Ascending aorta (tissue), 2 donors: ENCODE results near the gene SLC5A11. TPM values are rescaled to one million over a fixed set of nuclear protein-coding genes. Genes with fewer than 3 reads are reported as not detected.

Experiments used
- DNase-seq, 2 donors: peaks; one replicate each; pipeline ENCODE4 v3.0.0-alpha.2; 2019; ENCODE audit warnings: low spot score in 2 of 2
- H3K27ac ChIP-seq, 2 donors: fragments of 200-600 bp; sonication (generic); one replicate each; pipeline ENCODE4 v1.5.1; 2016 to 2017; ENCODE audit warnings: mild to moderate bottlenecking in 1 of 2
- H3K27me3 ChIP-seq: fragments of 200-600 bp; sonication (generic); one replicate; pipeline ENCODE4 v1.5.1; 2017
- H3K36me3 ChIP-seq, 2 donors: fragments of 200-600 bp; sonication (generic); one replicate each; pipeline ENCODE4 v1.5.1; 2016
- H3K4me1 ChIP-seq, 2 donors: fragments of 200-600 bp; sonication (generic); one replicate each; pipeline ENCODE4 v1.5.1; 2016 to 2017; ENCODE audit warnings: mild to moderate bottlenecking in 1 of 2
- H3K4me3 ChIP-seq, 2 donors: fragments of 200-600 bp; sonication (generic); one replicate each; pipeline ENCODE4 v1.5.1; 2016 to 2017; ENCODE audit warnings: mild to moderate bottlenecking in 1 of 2
- H3K9me3 ChIP-seq, 2 donors: fragments of 200-600 bp; sonication (generic); one replicate each; pipeline ENCODE4 v1.5.1; 2016
- intact Hi-C: fragments of 100-400 bp; cut with DNase I; formaldehyde crosslinking; loops from one replicate; pipeline ENCODE4 v1.15.1; 2023
- total RNA-seq: library from RNA; depleted of rRNA; stranded (reverse); fragments of >200 nt; gene quantifications from one replicate; pipeline ENCODE4 v1.1.0, GENCODE V29; 2016
- TF ChIP-seq, protein P1 (sequence below), 3 experiments: fragments of 200-600 bp in 2 of 3; fragments of 450-650 bp in 1 of 3; sonication (generic) in 2 of 3; IDR thresholded peaks; one replicate each; pipeline ENCODE4 v1.5.1; 2016 to 2019; ENCODE audit warnings: antibody characterized with exemption in 3 of 3, mild to moderate bottlenecking in 1 of 3, moderate library complexity in 1 of 3

SLC5A11 gene
- total RNA-seq, 1 donor from 2014 or later = not detected

DNA sequence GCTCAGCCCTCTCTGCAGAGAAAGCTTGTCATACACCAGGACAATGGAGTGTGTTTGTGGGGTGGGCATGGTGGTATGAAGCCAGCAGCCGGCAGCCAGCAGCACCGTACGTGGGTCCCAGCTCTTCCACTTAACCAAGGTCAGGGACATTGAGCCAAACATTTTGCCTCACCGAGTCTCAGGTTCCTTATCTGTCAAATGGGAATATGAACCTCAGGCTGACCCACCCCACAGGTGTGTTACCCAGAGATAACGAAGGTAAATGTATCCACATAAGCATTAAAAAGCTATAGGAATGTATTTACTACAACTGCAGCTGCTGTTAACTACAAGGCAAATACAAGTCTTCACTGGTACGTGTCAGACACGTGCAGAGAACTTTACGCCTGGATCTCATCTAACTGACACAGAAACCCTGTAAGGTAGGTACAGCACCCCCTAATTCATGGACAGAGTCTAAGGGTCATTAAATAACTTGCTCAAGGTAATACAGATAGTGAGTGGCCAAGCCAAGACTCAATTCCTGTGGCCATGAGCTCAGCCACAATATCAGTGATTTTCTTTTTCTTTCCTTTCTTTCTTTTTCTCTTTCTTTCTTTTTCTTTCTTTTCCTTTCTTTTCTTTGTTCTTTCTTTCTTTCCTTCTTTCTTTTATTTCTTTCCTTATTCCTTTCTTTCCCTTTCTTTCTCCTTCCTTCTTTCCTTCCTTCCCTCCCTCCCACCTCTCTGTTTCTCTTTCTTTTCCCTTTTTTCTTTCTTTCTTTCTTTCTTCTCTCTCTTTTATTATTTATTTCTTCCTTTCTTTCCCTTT is 990 bp downstream of the SLC5A11 start:
- Histone ChIP-seq H3K4me3 (no peak overlapping the region), H3K36me3 (no peaks in the 10 kb centered on the region), H3K4me1 (no peaks in the 10 kb centered on the region), H3K9me3 (no peaks in the 10 kb centered on the region), H3K27ac (no peak overlapping the region), H3K27me3 (no peaks in the 10 kb centered on the region)
- DNase-seq = no peak
- TF ChIP-seq, protein P1, sequence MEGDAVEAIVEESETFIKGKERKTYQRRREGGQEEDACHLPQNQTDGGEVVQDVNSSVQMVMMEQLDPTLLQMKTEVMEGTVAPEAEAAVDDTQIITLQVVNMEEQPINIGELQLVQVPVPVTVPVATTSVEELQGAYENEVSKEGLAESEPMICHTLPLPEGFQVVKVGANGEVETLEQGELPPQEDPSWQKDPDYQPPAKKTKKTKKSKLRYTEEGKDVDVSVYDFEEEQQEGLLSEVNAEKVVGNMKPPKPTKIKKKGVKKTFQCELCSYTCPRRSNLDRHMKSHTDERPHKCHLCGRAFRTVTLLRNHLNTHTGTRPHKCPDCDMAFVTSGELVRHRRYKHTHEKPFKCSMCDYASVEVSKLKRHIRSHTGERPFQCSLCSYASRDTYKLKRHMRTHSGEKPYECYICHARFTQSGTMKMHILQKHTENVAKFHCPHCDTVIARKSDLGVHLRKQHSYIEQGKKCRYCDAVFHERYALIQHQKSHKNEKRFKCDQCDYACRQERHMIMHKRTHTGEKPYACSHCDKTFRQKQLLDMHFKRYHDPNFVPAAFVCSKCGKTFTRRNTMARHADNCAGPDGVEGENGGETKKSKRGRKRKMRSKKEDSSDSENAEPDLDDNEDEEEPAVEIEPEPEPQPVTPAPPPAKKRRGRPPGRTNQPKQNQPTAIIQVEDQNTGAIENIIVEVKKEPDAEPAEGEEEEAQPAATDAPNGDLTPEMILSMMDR (IDR thresholded peaks at IDR 0.05) = no peak
- intact Hi-C loops = no loop called here

DNA sequence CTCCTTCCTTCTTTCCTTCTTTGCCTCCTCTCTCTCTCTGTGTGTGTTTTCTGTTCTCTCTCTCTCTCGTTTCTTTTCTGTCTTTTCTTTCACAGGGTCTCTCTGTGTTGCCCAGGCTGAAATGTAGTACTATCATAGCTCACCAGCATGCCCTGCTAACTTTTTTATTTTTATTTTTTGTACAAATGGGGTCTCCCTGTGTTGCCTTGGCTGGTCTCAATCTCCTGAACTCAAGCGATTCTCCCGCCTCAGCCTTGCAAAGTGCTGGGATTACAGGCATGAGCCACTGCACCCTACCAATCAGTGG is 1.5 kb downstream of the SLC5A11 start:
- H3K27me3 ChIP-seq = no peaks in the 10 kb centered on the region
- intact Hi-C loops = no loop called here
- no peak overlapping the region for H3K27ac ChIP-seq
- TF ChIP-seq, protein P1 (IDR thresholded peaks at IDR 0.05) = no peak
- H3K36me3 ChIP-seq = no peaks in the 10 kb centered on the region
- no peaks in the 10 kb centered on the region for H3K4me1 ChIP-seq
- no peak overlapping the region for H3K4me3 ChIP-seq
- H3K9me3 ChIP-seq = no peaks in the 10 kb centered on the region
- DNase-seq = no peak

DNA sequence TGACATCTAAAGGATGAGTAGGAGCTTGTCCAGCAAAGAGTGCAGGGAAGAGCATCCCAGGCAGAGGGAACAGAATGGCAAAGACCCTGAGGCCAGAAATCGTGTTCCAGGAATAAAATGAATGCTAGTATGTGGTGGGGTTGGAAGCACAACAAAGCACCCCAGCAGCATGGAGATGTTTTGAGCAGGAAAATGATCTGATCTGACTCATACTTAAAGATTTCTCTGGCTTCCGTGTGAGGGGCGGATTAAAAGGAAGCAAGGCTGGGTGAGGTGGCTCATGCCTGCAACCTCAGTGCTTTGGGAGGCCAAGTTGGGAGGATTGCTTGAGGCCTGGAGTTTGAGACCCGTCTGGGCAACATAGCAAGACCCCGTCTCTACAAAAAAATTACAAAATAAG is 2.3 kb downstream of the SLC5A11 start:
- no peaks in the 10 kb centered on the region for H3K36me3 ChIP-seq
- intact Hi-C loops = no loop called here
- no peaks in the 10 kb centered on the region for H3K9me3 ChIP-seq
- H3K27ac ChIP-seq = no peak overlapping the region
- no peaks in the 10 kb centered on the region for H3K27me3 ChIP-seq
- no peaks in the 10 kb centered on the region for H3K4me1 ChIP-seq
- no peak for DNase-seq
- H3K4me3 ChIP-seq = no peak overlapping the region
- TF ChIP-seq, protein P1 (IDR thresholded peaks at IDR 0.05) = no peak

DNA sequence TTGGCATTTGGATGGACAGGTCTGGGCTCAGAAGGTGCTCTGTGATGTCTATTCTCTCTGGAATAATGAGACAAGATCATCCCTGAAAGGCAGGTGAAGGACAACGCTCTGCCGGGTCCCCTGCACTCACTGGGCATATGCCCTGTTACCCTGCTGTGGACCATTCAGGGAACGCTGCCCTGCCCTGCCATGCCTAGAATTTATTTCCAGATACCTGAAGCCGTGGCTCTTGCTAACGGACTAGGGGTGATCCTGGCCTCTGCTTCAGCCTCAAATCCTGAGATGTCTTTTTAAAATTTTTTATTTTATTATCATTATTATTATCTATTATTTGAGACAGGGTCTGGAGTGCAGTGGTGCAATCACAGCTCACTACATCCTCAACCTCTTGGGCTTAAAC is 3.9 kb downstream of the SLC5A11 start:
- intact Hi-C loops = no loop called here
- Histone ChIP-seq H3K27me3 (no peaks in the 10 kb centered on the region), H3K4me1 (peaks cover 0 to 5% of the 10 kb centered on the region in 2 donors), H3K27ac (no peak overlapping the region), H3K36me3 (no peaks in the 10 kb centered on the region), H3K4me3 (no peak overlapping the region), H3K9me3 (no peaks in the 10 kb centered on the region)
- TF ChIP-seq, protein P1 (IDR thresholded peaks at IDR 0.05) = no peak
- DNase-seq = no peak

DNA sequence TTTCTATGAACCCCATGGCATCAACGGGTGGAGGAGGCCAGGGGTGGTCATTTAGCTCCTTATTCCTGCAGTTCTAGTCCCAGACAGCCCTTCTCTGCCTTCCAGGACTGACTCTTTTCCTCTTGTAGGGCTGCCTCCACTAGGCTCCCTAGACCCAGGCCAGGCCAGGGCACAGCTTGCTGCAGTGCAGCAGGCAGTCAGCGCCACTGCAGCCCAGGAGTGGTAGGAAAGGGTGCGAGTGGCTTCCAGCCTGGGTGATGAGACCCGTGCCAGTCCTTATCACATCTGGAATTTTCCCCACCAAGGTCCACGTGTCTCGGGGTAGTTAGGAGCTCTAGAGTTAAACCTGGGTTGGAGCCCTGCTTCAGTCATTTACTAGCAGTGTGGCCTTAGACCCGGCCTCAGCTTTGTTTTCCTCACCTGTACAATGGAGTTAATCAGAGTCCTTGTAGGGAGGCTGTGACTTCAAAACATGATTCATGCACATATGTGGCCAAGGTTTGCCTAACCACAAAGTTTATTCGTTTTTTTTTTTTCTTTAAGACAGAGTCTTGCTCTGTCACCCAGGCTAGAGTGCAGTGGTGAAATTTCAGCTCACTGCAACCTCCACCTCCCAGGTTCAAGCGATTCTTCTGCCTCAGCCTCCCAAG is 4.7 kb downstream of the SLC5A11 start:
- TF ChIP-seq, protein P1 (IDR thresholded peaks at IDR 0.05) = no peak
- intact Hi-C loops = no loop called here
- H3K27ac ChIP-seq = no peak overlapping the region
- H3K4me3 ChIP-seq = no peak overlapping the region
- no peaks in the 10 kb centered on the region for H3K36me3 ChIP-seq
- H3K4me1 ChIP-seq = peaks cover 0 to 5% of the 10 kb centered on the region in 2 donors
- H3K27me3 ChIP-seq = no peaks in the 10 kb centered on the region
- H3K9me3 ChIP-seq = no peaks in the 10 kb centered on the region
- DNase-seq = no peak
